Fibroblast of lung (primary cell): ENCODE data around the gene TGM2. TPM values are rescaled to one million over a fixed set of nuclear protein-coding genes. Genes with fewer than 3 reads are reported as not detected.

Source experiments
- DNase-seq, 2 donors: peaks; one replicate each; pipeline versions ENCODE4 v3.0.0 to v3.0.0-alpha.2; 2010; ENCODE audit warnings: low read depth in 2 of 2
- H2AFZ ChIP-seq: 2 replicates; pipeline ENCODE4 v1.5.1; 2012; ENCODE audit warnings: low read length, control low read depth, inconsistent platforms
- H3K27ac ChIP-seq: 2 replicates; pipeline ENCODE4 v1.5.1; 2011; ENCODE audit warnings: low read length, control low read depth; ENCODE audit not compliant: insufficient read depth
- H3K27me3 ChIP-seq: 2 replicates; pipeline ENCODE4 v1.5.1; 2011; ENCODE audit warnings: mild to moderate bottlenecking, low read length; ENCODE audit not compliant: control insufficient read depth, insufficient read depth
- H3K36me3 ChIP-seq: 2 replicates; pipeline ENCODE4 v1.5.1; 2011; ENCODE audit warnings: low read length; ENCODE audit not compliant: control insufficient read depth, insufficient read depth
- H3K4me1 ChIP-seq: 2 replicates; pipeline ENCODE4 v1.5.1; 2011; ENCODE audit warnings: low read length; ENCODE audit not compliant: control insufficient read depth, insufficient read depth; ENCODE audit errors: extremely low read depth
- H3K4me2 ChIP-seq: 2 replicates; pipeline ENCODE4 v1.5.1; 2011; ENCODE audit warnings: low read length, control low read depth; ENCODE audit not compliant: insufficient read depth; ENCODE audit errors: extremely low read depth
- H3K4me3 ChIP-seq, 4 experiments: fragments of 200-600 bp in 1 of 4; sonication (generic) in 1 of 4; replicated peaks in 1 of 4; 2 replicates each; pipeline ENCODE4 v1.5.1; 2011 to 2016; ENCODE audit warnings: low read length in 4 of 4, low read depth in 3 of 4, mild to moderate bottlenecking in 3 of 4, control low read depth in 2 of 4, inconsistent platforms in 1 of 4, mixed read lengths in 1 of 4; ENCODE audit not compliant: insufficient read depth in 1 of 4; ENCODE audit errors: control extremely low read depth in 1 of 4
- H3K79me2 ChIP-seq: 2 replicates; pipeline ENCODE4 v1.5.1; 2012; ENCODE audit warnings: mild to moderate bottlenecking, low read length, inconsistent platforms; ENCODE audit not compliant: control insufficient read depth, insufficient read depth
- H3K9ac ChIP-seq: 2 replicates; pipeline ENCODE4 v1.5.1; 2011; ENCODE audit warnings: mild to moderate bottlenecking, low read length, control low read depth; ENCODE audit not compliant: insufficient read depth
- H3K9me3 ChIP-seq: 2 replicates; pipeline ENCODE4 v1.5.1; 2012; ENCODE audit warnings: low read depth, low read length; ENCODE audit not compliant: control insufficient read depth, insufficient read depth
- H4K20me1 ChIP-seq: 2 replicates; pipeline ENCODE4 v1.5.1; 2011; ENCODE audit warnings: low read length; ENCODE audit not compliant: control insufficient read depth, insufficient read depth; ENCODE audit errors: extremely low read depth
- EZH2 ChIP-seq: IDR thresholded peaks from 2 replicates; pipeline ENCODE4 v1.5.1; 2012; ENCODE audit warnings: low read length, control low read depth, mild to moderate bottlenecking; ENCODE audit errors: missing control alignments
- polyA plus RNA-seq, 2 donors: library from polyadenylated mRNA; depleted of rRNA in 1 of 2; stranded (reverse) in 1 of 2; unstranded in 1 of 2; fragments of >200 nt; gene quantifications; 2 replicates each; pipeline ENCODE4 v1.2.1, GENCODE V29; 2011 to 2012; ENCODE audit warnings: missing spikeins in 1 of 2
- total RNA-seq: library from RNA; depleted of rRNA; stranded (reverse); fragments of >200 nt; gene quantifications from 2 replicates; pipeline ENCODE4 v1.2.1, GENCODE V29; 2014
- TF ChIP-seq, protein P1 (sequence below), 2 donors: IDR thresholded peaks in 1 of 2; conservative IDR thresholded peaks in 1 of 2; 1 replicate in 1 of 2; 2 replicates in 1 of 2; pipeline ENCODE4 v1.5.1; 2011 to 2012; ENCODE audit warnings: low read length in 2 of 2, control low read depth in 1 of 2, inconsistent platforms in 1 of 2, low read depth in 1 of 2, mild to moderate bottlenecking in 1 of 2

The TGM2 gene
- total and polyA plus RNA-seq, 2 donors (not counting 1 experiment from before 2014, with no cell fraction given): 103 to 238 TPM

DNA sequence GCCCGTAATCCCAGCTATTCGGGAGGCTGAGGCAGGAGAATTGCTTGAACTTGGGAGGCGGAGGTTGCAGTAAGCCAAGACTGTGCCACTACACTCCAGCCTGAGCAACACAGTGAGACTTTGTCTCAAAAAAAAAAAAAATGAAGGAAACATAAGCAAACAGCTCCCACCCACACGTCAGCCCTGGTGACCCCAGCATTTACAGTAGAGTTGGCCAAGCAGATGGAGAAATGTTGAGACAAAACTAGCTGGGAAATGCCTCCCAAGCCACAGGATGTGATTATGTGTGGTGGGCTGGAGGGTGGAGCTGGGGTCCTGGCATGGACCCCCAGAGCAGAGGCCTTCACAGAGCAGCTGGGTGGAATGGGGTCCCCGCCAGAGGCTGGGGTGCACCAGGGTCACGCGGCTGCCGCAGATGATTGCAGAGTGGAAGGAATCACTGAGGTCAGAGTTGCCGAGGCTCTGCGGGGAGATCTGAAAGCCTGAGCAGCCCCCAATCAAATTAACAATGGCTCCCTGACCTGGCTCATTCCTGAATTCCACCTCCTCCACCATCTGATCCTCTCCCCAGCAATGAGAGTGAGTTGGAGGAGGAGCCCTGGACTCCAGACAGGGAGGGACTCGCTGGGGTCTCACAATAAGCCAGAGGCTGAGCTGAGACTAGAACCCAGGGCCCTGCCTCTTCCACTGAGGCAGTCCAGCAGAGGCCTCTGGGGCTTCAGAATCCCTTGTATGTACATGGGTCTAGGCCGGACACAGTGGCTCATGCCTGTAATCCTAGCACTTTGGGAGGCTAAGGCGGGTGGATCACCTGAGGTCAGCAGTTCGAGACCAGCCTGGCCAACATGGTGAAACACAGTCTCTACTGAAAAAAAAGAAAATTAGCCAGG lies 34.7 kb upstream of the TGM2 start:
- Histone ChIP-seq H3K4me3 (no peak overlapping the region), H3K9me3 (no peaks in the 10 kb centered on the region), H4K20me1 (no peaks in the 10 kb centered on the region), H2AFZ (no peak overlapping the region), H3K4me1 (peaks cover 31% of the 10 kb centered on the region), H3K79me2 (no peaks in the 10 kb centered on the region), H3K27ac (peak overlapping the region; percentile 66), H3K4me2 (no peak overlapping the region), H3K27me3 (no peaks in the 10 kb centered on the region), H3K9ac (no peak overlapping the region), H3K36me3 (no peaks in the 10 kb centered on the region)
- TF ChIP-seq, protein P1, sequence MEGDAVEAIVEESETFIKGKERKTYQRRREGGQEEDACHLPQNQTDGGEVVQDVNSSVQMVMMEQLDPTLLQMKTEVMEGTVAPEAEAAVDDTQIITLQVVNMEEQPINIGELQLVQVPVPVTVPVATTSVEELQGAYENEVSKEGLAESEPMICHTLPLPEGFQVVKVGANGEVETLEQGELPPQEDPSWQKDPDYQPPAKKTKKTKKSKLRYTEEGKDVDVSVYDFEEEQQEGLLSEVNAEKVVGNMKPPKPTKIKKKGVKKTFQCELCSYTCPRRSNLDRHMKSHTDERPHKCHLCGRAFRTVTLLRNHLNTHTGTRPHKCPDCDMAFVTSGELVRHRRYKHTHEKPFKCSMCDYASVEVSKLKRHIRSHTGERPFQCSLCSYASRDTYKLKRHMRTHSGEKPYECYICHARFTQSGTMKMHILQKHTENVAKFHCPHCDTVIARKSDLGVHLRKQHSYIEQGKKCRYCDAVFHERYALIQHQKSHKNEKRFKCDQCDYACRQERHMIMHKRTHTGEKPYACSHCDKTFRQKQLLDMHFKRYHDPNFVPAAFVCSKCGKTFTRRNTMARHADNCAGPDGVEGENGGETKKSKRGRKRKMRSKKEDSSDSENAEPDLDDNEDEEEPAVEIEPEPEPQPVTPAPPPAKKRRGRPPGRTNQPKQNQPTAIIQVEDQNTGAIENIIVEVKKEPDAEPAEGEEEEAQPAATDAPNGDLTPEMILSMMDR (conservative IDR thresholded peaks at IDR 0.05 in 1 of 2, IDR thresholded peaks at IDR 0.05 in 1 of 2; ENCODE audit: low read depth in 1 of 2, low read length in 2 of 2): no peak
- no peak for TF ChIP-seq EZH2
- peak; percentile 80 to 84 for DNase-seq

GRCh38 chr20:38198238-38198861 lies 33.3 kb upstream of the TGM2 start:
- Histone ChIP-seq H3K79me2 (no peaks in the 10 kb centered on the region), H3K4me3 (no peak overlapping the region), H3K4me1 (peaks cover 31% of the 10 kb centered on the region), H3K9ac (no peak overlapping the region), H3K36me3 (no peaks in the 10 kb centered on the region), H3K27me3 (no peaks in the 10 kb centered on the region), H4K20me1 (no peaks in the 10 kb centered on the region), H3K27ac (peak overlapping the region; percentile 53), H2AFZ (no peak overlapping the region), H3K9me3 (no peaks in the 10 kb centered on the region), H3K4me2 (no peak overlapping the region)
- no peak for TF ChIP-seq EZH2
- no peak for DNase-seq

GRCh38 chr20:38197619-38198018 lies 32.5 kb upstream of the TGM2 start:
- no peaks in the 10 kb centered on the region for H3K9me3 ChIP-seq

More at GRCh38 chr20:38197619-38198018, 32.5 kb upstream of the TGM2 start:
- Histone ChIP-seq H3K4me2 (no peak overlapping the region), H3K36me3 (no peaks in the 10 kb centered on the region), H3K27me3 (no peaks in the 10 kb centered on the region), H3K4me3 (no peak overlapping the region), H3K27ac (peak overlapping the region; percentile 53), H3K9ac (no peak overlapping the region), H4K20me1 (no peaks in the 10 kb centered on the region), H2AFZ (no peak overlapping the region), H3K4me1 (peaks cover 31% of the 10 kb centered on the region), H3K79me2 (no peaks in the 10 kb centered on the region)
- TF ChIP-seq EZH2: no peak
- TF ChIP-seq, protein P1 (conservative IDR thresholded peaks at IDR 0.05 in 1 of 2, IDR thresholded peaks at IDR 0.05 in 1 of 2; ENCODE audit: low read depth in 1 of 2, low read length in 2 of 2): no peak
- DNase-seq: no peak
